Activated CD8-positive, alpha-beta memory T cell treated with anti-CD3 and anti-CD28 coated beads, Interleukin-2, amount 50 U/mL, for 1 hour (primary cell): ENCODE measurements around the gene DNAAF5.
"Not testable (repeated sequence)": the region's sequence is repeated elsewhere in the genome, so short reads cannot be mapped to it uniquely, and the experiment has no call there.

Experiments used
- DNase-seq: peaks from one replicate; pipeline ENCODE4 v3.0.0-alpha.2; 2020; ENCODE audit errors: extremely low read depth

The DNAAF5 gene

DNA sequence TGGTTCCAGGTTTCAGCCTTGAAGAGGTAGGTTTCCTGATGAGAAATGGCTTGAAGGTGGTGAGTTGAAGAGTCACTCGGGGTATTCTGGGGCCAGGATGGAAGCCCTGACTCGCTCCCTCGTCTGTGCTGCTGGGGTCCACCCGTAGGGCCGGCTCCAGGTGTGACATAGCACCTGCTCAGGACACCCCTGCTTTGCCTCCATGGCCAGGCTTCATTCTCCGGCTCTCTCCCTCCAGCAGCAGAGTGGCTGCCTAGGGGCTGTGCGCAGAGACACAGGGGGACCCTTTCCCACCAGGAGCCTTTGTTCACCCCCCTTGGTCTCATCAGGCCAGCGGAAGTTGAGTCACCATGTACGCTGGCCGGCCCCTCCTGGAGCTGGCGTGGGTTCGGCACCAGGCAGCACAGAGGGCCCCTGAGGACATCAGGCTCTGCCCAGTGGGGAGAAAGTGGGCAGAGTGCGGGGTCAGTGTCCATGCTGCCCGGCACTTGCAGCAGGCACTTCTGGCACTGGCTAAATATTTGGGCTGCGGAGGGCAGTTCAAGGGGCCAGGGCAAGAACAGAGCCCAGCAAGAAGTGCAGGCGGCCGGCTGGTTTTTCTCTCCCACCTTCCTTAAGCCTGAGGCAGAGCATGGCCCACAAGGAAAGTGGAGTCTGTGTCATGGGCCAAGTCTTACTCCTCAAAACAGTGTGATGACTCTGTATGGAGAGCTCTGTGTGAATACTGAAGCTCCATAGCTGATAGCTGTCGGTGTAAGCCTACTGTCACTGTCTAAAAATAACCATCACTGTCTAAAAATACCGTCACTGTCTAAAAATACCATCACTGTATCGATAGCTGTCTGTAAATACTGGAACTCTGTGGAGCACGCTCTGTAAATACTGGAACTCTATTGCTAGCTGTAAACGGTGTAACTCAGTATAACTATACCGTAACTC, 4.3 kb downstream of the DNAAF5 start:
- DNase-seq = no peak

GRCh38 chr7:731440-732085, 5.1 kb downstream of the DNAAF5 start:
- DNase-seq = no peak

DNA sequence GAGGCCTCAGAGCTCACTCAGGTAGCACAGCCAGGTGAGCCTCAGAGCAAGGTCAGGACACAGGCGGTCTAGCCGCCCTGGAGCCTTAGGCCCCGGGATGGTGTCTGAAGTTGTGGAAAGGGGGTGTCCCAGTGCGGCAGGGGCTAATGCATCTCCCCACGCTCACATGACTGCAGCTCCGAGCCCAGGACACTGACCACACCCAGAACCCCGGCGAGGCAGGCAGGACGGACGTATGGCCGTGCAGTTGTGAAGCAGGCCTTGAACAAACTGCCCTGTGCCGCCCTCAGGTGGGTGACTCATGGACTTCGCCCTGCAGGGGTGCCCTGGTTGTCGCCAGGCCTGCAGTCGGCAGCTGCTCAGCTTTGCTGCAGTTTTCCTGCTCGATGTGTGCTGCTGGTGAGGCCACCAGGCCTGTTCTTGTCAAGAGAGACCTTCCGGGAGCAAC, 5.6 kb downstream of the DNAAF5 start:
- no peak for DNase-seq

DNA sequence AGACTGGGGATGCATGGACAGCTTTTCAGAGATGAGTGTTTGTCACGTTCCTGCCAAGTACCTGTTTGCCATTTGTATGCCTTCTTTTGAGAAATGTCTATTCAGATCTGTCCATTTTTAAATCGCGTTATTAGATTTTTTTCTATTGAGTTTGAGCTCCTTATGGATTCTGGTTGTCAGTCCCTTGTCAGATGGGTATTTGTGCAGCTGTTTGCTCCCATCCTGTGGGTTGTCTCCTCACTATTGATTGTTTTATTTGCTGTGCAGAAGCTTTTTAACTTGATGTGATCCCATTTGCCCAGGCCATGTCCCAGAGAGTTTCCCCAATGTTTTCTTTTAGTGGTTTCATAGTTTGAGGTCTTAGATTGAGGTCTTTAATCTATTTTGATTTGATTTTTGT, 6.1 kb downstream of the DNAAF5 start:
- no peak for DNase-seq

DNA sequence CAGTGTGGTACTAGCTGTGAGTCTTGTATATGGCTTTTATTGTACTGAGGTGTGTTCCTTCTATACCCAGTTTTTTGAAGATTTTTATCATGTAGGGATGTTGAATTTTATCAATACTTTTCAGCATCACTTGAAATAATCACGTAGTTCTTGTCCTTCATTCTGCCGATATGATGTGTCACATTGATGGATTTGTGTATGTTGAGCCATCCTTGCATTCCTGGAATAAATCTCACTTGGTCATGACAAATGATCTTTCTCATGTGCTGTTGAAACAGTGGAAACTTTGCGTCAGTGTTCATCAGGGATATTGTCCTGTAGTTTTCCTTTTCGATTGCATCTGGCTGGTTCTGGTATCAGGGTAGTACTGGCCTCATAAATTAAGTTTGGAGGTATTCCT, 7.7 kb downstream of the DNAAF5 start:
- DNase-seq = no peak

DNA sequence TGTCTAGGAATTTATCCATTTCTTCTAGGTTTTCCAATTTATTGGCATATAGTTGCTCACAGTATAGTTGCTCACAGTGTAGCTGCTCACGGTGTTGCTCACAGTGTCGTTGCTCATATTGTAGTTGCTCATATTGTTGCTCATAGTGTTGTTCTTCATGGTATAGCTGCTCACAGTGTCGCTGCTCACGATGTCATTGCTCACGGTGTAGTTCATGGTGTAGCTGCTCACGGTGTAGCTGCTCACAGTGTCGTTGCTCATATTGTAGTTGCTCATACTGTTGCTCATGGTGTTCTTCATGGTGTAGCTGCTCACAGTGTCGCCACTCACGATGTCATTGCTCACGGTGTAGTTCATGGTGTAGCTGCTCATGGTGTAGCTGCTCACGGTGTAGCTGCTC, 8.3 kb downstream of the DNAAF5 start:
- DNase-seq = no peak

DNA sequence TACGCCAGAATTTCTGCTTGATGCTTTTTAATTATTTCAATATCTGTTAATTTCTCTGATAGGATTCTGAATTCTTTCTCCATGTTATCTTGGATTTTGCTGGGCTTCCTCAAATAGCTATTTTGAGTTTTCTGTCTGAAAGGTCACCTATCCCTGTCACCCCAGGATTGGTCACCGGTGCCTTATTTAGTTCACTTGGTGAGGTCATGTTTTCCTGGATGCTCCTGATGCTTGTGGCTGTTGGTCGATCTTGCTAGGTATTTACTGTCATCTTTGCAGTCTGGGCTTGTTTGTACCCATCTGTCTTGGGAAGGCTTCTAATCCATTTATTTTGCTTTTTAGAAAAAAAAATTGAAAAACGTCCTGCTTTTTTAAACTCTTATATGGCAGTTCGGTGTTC, 11.7 kb downstream of the DNAAF5 start:
- DNase-seq = no peak

DNA sequence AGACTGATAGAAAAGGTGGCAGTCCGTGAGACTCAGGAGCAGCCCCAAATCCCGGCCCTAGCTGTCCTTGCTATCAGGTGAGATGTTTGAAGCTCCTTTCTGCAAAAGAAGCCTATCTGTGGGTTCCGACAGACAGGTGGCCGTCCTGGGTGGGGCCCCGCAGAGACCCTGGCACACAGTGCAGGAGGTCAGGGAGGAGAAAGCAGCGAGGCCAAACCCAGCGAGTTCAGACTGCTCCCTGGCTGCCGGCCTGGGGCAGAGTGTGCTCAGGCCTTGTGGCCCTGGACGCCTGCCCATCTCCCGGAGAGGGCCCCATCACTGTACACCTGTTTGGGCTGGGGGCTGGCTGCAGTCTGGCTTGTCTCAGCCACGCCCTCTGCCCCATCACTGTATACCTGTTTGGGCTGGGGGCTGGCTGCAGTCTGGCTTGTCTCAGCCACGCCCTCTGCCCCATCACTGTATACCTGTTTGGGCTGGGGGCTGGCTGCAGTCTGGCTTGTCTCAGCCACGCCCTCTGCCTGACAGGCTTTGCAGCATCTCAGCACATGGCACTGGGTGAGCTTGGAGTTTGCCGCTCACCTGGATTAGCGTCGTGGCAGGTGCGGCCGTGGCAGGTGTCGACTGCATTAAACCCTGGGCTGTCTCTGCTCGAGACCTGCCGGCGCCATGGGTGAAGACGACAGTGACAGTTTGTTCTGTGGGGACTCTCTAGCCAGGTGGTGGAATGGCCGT, 12.4 kb downstream of the DNAAF5 start:
- no peak for DNase-seq

GRCh38 chr7:739455-739982, 13.0 kb downstream of the DNAAF5 start:
- DNase-seq = no peak

- no peak for DNase-seq
Measured at GRCh38 chr7:739983-740942, 13.8 kb downstream of the DNAAF5 start.

DNA sequence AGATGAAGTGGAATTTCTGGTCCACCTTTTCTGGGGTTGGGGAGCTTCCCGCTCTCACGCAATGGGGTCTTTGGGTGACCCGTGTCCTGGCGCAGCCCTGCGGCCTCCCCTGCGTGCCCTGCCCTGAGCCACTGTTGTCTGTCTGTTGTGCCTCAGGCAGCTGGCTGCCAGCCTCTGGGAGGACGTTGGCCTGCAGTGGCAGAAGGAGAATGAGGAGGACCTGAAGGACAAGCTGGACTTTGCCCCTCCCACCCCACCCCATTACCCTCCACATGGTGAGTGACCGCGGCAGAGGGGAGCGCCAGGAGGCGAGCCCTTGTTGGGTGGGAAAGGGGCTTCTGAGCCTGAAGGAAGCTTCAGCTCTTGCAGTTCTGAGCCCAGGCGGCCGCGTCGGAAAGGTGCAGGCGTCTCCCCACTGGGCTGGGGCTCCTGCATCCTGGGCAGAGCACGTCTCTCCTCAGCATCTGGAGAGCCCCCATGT, 14.7 kb downstream of the DNAAF5 start:
- DNase-seq = no peak

GRCh38 chr7:741850-742249, 15.4 kb downstream of the DNAAF5 start:
- DNase-seq = no peak

- no peak for DNase-seq
Measured at GRCh38 chr7:742791-743190, 16.3 kb downstream of the DNAAF5 start.

DNA sequence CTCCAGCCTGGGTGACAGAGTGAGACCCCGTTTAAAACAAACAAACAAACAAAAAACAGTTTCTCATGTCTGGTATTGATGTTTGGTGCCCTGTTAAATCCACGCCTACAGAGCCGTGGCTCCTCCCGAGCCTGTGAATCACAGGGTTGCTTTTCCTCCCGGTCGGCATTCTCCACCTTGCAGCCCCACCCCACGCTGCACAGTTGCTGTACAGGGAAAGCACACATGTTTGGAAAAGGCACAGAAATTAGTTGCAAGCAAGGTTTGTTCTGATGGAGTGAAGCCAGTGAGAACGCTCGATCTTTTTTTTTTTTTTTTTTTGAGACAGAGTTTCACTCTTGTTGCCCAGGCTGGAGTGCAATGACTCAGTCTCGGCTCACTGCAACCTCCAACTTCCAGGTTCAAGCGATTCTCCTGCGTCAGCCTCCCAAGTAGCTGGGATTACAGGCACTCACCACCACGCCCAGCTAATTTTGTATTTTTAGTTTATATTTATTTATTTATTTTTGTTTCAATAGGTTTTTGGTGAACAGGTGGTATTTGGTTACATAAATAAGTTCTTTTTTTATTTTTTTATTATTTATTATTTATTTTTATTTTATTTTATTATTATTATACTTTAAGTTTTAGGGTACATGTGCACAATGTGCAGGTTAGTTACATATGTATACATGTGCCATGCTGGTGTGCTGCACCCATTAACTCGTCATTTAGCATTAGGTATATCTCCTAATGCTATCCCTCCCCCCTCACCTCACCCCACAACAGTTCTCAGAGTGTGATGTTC, 17.0 kb downstream of the DNAAF5 start:
- not testable (repeated sequence) for DNase-seq

DNA sequence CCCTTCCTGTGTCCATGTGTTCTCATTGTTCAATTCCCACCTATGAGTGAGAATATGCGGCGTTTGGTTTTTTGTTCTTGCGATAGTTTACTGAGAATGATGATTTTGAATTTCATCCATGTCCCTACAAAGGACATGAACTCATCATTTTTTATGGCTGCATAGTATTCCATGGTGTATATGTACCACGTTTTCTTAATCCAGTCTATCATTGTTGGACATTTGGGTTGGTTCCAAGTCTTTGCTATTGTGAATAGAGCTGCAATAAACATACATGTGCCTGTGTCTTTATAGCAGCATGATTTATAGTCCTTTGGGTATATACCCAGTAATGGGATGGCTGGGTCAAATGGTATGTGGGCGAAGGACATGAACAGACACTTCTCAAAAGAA, 17.6 kb downstream of the DNAAF5 start:
- not testable (repeated sequence) for DNase-seq

- no peak for DNase-seq
Measured at GRCh38 chr7:744854-745430, 18.4 kb downstream of the DNAAF5 start.

DNA sequence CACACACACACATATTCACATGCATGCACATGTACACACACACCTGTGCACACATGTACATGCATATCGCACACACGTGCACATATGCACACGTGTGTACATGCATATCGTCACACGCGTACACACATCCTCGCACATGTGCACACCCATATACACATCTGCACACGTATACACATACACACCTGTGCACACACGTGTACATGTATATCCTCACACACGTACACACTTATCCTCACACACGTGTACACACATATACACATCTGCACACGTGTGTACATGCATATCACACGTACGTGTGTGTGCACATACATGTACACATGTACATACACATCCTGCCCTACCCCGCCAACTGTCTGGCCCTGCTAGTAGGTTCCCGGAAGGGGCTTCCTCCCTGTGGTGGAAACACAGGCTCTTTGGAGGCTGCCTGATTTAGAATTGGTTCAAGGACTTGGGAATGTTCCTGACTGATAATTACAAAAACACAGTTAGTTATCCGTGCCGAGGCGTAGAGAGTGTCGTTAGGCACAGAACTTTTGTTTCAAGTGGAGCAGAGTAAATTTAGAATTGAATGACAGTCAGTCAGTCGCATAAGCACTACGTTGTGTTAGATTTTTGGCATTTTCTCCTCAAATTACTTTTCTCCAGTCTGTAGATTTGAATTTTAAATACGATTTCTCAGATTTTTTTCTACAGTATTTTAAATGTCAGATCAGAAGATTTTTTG, 19.1 kb downstream of the DNAAF5 start:
- no peak for DNase-seq

- no peak for DNase-seq
Measured at GRCh38 chr7:746155-747061, 19.9 kb downstream of the DNAAF5 start.
